ENCODE measurements around the gene PRKX.

Gene PRKX

GRCh38 chrX:3603026-3603661 is 110.3 kb downstream of the PRKX start:
- H3K4me1 ChIP-seq (ENCODE audit: low read length), result no peaks in the 10 kb centered on the region
- H3K9me2 ChIP-seq (replicated peaks; ENCODE audit: insufficient read depth, low read length), result no peaks in the 10 kb centered on the region
- H3K4me3 ChIP-seq (ENCODE audit: low read length), result no peak overlapping the region
- H3F3A ChIP-seq (ENCODE audit: insufficient read depth, low read length), result no peaks in the 10 kb centered on the region
- no peaks in the 10 kb centered on the region for H3K27me3 ChIP-seq (replicated peaks; ENCODE audit: insufficient read depth, low read length)
- H2AFZ ChIP-seq (ENCODE audit: low read length), result no peak overlapping the region
- H3K79me2 ChIP-seq (ENCODE audit: low read length), result no peaks in the 10 kb centered on the region
- H3K9me3 ChIP-seq (replicated peaks; ENCODE audit: insufficient read depth, low read length), result no peaks in the 10 kb centered on the region
- H3K36me3 ChIP-seq (replicated peaks; ENCODE audit: insufficient read depth, low read length), result no peaks in the 10 kb centered on the region
- H3K9ac ChIP-seq (ENCODE audit: low read length), result no peak overlapping the region
- H3K27ac ChIP-seq (ENCODE audit: low read length), result no peak overlapping the region
- H3K4me2 ChIP-seq (ENCODE audit: low read depth, low read length), result no peak overlapping the region
- TF ChIP-seq CTCF (IDR thresholded peaks at IDR 0.05; ENCODE audit: low read length), result no peak
- TF ChIP-seq EZH2phosphoT487 (IDR thresholded peaks at IDR 0.05; ENCODE audit: low read length), result no peak
- TF ChIP-seq EZH2 (optimal IDR thresholded peaks at IDR 0.05; ENCODE audit: low read depth, low read length), result no peak
- no peaks in the 10 kb centered on the region for H4K20me1 ChIP-seq (ENCODE audit: insufficient read depth, low read length)
- DNase-seq, result no peak

GRCh38 chrX:3599802-3600430 is 113.5 kb downstream of the PRKX start:
- no peak for DNase-seq

GRCh38 chrX:3598709-3599108 is 114.7 kb downstream of the PRKX start:
- H3K36me3 ChIP-seq (replicated peaks; ENCODE audit: insufficient read depth, low read length), result no peaks in the 10 kb centered on the region
- H3K27ac ChIP-seq (ENCODE audit: low read length), result no peak overlapping the region
- TF ChIP-seq EZH2 (optimal IDR thresholded peaks at IDR 0.05; ENCODE audit: low read depth, low read length) (no peak), CTCF (IDR thresholded peaks at IDR 0.05; ENCODE audit: low read length) (no peak), EZH2phosphoT487 (IDR thresholded peaks at IDR 0.05; ENCODE audit: low read length) (no peak)
- no peaks in the 10 kb centered on the region for H3K9me2 ChIP-seq (replicated peaks; ENCODE audit: insufficient read depth, low read length)
- H4K20me1 ChIP-seq (ENCODE audit: insufficient read depth, low read length), result no peaks in the 10 kb centered on the region
- H2AFZ ChIP-seq (ENCODE audit: low read length), result no peak overlapping the region
- no peak overlapping the region for H3K9ac ChIP-seq (ENCODE audit: low read length)
- no peak for DNase-seq
- H3K4me3 ChIP-seq (ENCODE audit: low read length), result no peak overlapping the region
- no peaks in the 10 kb centered on the region for H3K27me3 ChIP-seq (replicated peaks; ENCODE audit: insufficient read depth, low read length)
- H3K79me2 ChIP-seq (ENCODE audit: low read length), result no peaks in the 10 kb centered on the region
- H3K4me2 ChIP-seq (ENCODE audit: low read depth, low read length), result no peak overlapping the region
- no peaks in the 10 kb centered on the region for H3K4me1 ChIP-seq (ENCODE audit: low read length)
- no peaks in the 10 kb centered on the region for H3F3A ChIP-seq (ENCODE audit: insufficient read depth, low read length)
- H3K9me3 ChIP-seq (replicated peaks; ENCODE audit: insufficient read depth, low read length), result no peaks in the 10 kb centered on the region

More at GRCh38 chrX:3599802-3600430, 113.5 kb downstream of the PRKX start:
- H3K4me3 ChIP-seq (ENCODE audit: low read length), result no peak overlapping the region
- TF ChIP-seq EZH2phosphoT487 (IDR thresholded peaks at IDR 0.05; ENCODE audit: low read length) (no peak), EZH2 (optimal IDR thresholded peaks at IDR 0.05; ENCODE audit: low read depth, low read length) (no peak), CTCF (IDR thresholded peaks at IDR 0.05; ENCODE audit: low read length) (no peak)
- no peaks in the 10 kb centered on the region for H4K20me1 ChIP-seq (ENCODE audit: insufficient read depth, low read length)
- no peak overlapping the region for H3K4me2 ChIP-seq (ENCODE audit: low read depth, low read length)
- no peaks in the 10 kb centered on the region for H3K4me1 ChIP-seq (ENCODE audit: low read length)
- no peak overlapping the region for H3K27ac ChIP-seq (ENCODE audit: low read length)
- H3K36me3 ChIP-seq (replicated peaks; ENCODE audit: insufficient read depth, low read length), result no peaks in the 10 kb centered on the region
- no peaks in the 10 kb centered on the region for H3K9me2 ChIP-seq (replicated peaks; ENCODE audit: insufficient read depth, low read length)
- no peak overlapping the region for H3K9ac ChIP-seq (ENCODE audit: low read length)
- H3F3A ChIP-seq (ENCODE audit: insufficient read depth, low read length), result no peaks in the 10 kb centered on the region
- H3K9me3 ChIP-seq (replicated peaks; ENCODE audit: insufficient read depth, low read length), result no peaks in the 10 kb centered on the region
- H2AFZ ChIP-seq (ENCODE audit: low read length), result no peak overlapping the region
- H3K27me3 ChIP-seq (replicated peaks; ENCODE audit: insufficient read depth, low read length), result no peaks in the 10 kb centered on the region
- H3K79me2 ChIP-seq (ENCODE audit: low read length), result no peaks in the 10 kb centered on the region
